Measurements from ENCODE around the gene MIPOL1.
"Not testable (repeated sequence)": the region's sequence is repeated elsewhere in the genome, so short reads cannot be mapped to it uniquely, and the experiment has no call there.

Gene MIPOL1

DNA sequence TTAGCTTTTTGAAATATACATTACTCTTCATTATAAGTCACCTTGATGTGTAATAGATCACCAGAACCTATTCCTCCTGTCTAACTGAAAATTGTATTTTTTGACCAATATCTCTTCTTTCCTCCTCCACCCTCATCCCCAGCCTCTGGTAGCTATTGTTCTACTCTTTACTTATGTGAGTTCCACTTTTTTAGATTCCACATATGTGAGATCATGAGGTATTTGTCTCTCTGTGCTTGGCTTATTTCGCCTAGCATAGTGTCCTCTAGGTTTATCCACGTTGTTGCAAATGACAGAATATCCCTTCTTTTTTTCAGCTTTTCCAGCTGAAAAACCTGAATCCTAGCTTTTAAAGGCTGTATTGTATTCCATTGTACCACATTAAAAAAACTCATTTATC is 82.1 kb downstream of the MIPOL1 start:
- no peaks in the 10 kb centered on the region for H3K9me3 ChIP-seq
- H3K27ac ChIP-seq = no peak overlapping the region
- H3K27me3 ChIP-seq = no peaks in the 10 kb centered on the region
- TF ChIP-seq CTCF (IDR thresholded peaks at IDR 0.05) = no peak
- H3K36me3 ChIP-seq = no peaks in the 10 kb centered on the region
- H3K4me3 ChIP-seq (ENCODE audit: low read depth in 1 of 2, low read length in 1 of 2) = no peak overlapping the region
- H3K4me1 ChIP-seq (ENCODE audit: control insufficient read depth in 1 of 2, insufficient read depth in 1 of 2, low read depth in 1 of 2, low read length in 1 of 2) = no peaks in the 10 kb centered on the region

DNA sequence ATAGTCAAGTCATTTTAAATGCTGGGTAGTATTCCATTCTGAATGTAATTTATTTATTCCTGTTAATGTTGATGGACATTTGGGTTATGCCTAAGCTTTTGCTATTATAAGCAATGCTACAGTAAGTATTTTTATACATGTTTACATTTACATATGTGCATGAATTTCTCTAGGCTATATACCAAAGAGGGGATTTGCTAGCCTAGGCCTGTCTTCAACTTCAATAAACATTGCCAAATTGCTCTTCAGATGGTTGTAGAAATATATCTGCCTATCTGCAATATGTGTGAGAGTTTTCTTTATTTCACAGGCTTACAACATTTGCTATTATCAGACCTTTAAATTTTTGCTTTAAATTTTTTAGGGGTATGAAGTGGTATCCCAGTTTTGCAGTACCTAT is 87.0 kb downstream of the MIPOL1 start:
- no peak for TF ChIP-seq CTCF (IDR thresholded peaks at IDR 0.05)
- Histone ChIP-seq H3K27me3 (no peaks in the 10 kb centered on the region), H3K4me1 (ENCODE audit: control insufficient read depth in 1 of 2, insufficient read depth in 1 of 2, low read depth in 1 of 2, low read length in 1 of 2) (no peaks in the 10 kb centered on the region), H3K4me3 (ENCODE audit: low read depth in 1 of 2, low read length in 1 of 2) (no peak overlapping the region), H3K36me3 (no peaks in the 10 kb centered on the region), H3K27ac (no peak overlapping the region), H3K9me3 (no peaks in the 10 kb centered on the region)

GRCh38 chr14:37285220-37285619 is 87.5 kb downstream of the MIPOL1 start:
- no peaks in the 10 kb centered on the region for H3K36me3 ChIP-seq
- H3K9me3 ChIP-seq = no peaks in the 10 kb centered on the region
- H3K4me1 ChIP-seq (ENCODE audit: control insufficient read depth in 1 of 2, insufficient read depth in 1 of 2, low read depth in 1 of 2, low read length in 1 of 2) = no peaks in the 10 kb centered on the region
- H3K27ac ChIP-seq = no peak overlapping the region
- H3K4me3 ChIP-seq (ENCODE audit: low read depth in 1 of 2, low read length in 1 of 2) = no peak overlapping the region
- TF ChIP-seq CTCF (IDR thresholded peaks at IDR 0.05) = no peak
- no peaks in the 10 kb centered on the region for H3K27me3 ChIP-seq

- no peaks in the 10 kb centered on the region for H3K9me3 ChIP-seq
- H3K36me3 ChIP-seq = no peaks in the 10 kb centered on the region
- no peak overlapping the region for H3K4me3 ChIP-seq (ENCODE audit: low read depth in 1 of 2, low read length in 1 of 2)
- no peaks in the 10 kb centered on the region for H3K4me1 ChIP-seq (ENCODE audit: control insufficient read depth in 1 of 2, insufficient read depth in 1 of 2, low read depth in 1 of 2, low read length in 1 of 2)
- H3K27me3 ChIP-seq = no peaks in the 10 kb centered on the region
- no peak overlapping the region for H3K27ac ChIP-seq
- TF ChIP-seq CTCF (IDR thresholded peaks at IDR 0.05) = no peak
These were observed 92.0 kb downstream of the MIPOL1 start for GRCh38 chr14:37289688-37290087.

- not testable (repeated sequence) for H3K36me3 ChIP-seq; H3K4me3 ChIP-seq (ENCODE audit: low read depth in 1 of 2, low read length in 1 of 2); H3K27me3 ChIP-seq; H3K9me3 ChIP-seq; H3K4me1 ChIP-seq (ENCODE audit: control insufficient read depth in 1 of 2, insufficient read depth in 1 of 2, low read depth in 1 of 2, low read length in 1 of 2); H3K27ac ChIP-seq
These were observed 97.5 kb downstream of the MIPOL1 start for GRCh38 chr14:37295262-37295661.

GRCh38 chr14:37311252-37311651 is 113.5 kb downstream of the MIPOL1 start:
- TF ChIP-seq CTCF (IDR thresholded peaks at IDR 0.05) = no peak
- Histone ChIP-seq H3K27me3 (no peaks in the 10 kb centered on the region), H3K36me3 (no peaks in the 10 kb centered on the region), H3K4me1 (ENCODE audit: control insufficient read depth in 1 of 2, insufficient read depth in 1 of 2, low read depth in 1 of 2, low read length in 1 of 2) (no peaks in the 10 kb centered on the region), H3K4me3 (ENCODE audit: low read depth in 1 of 2, low read length in 1 of 2) (no peak overlapping the region), H3K9me3 (no peaks in the 10 kb centered on the region), H3K27ac (no peak overlapping the region)
